Gastrocnemius medialis (tissue), 4 donors: ENCODE results near the gene MCM8. TPM values are rescaled to one million over a fixed set of nuclear protein-coding genes. Genes with fewer than 3 reads are reported as not detected.

Source experiments
- ATAC-seq, 2 donors: fragments of 150-250 bp; one replicate each; pipeline ENCODE4 v1.9.1; 2016
- DNase-seq, 2 donors: peaks; one replicate each; pipeline ENCODE4 v3.0.0-alpha.2; 2019
- H3K27ac ChIP-seq, 4 donors: fragments of 200-600 bp; sonication (generic); 1 replicate in 1 of 4; 2 replicates in 3 of 4; pipeline ENCODE4 v1.5.1; 2016 to 2018; ENCODE audit warnings: mild to moderate bottlenecking in 2 of 4, moderate library complexity in 1 of 4
- H3K27me3 ChIP-seq, 3 donors: fragments of 200-600 bp; sonication (generic) in 2 of 3; 1 replicate in 1 of 3; 2 replicates in 2 of 3; pipeline versions ENCODE4 v1.5.1 to v1.6.0; 2016 to 2019; ENCODE audit warnings: mild to moderate bottlenecking in 1 of 3, moderate library complexity in 1 of 3
- H3K36me3 ChIP-seq, 2 donors: fragments of 200-600 bp; sonication (generic) in 1 of 2; one replicate each; pipeline ENCODE4 v1.5.1; 2017 to 2018
- H3K4me1 ChIP-seq, 2 donors: fragments of 200-600 bp; sonication (generic) in 1 of 2; one replicate each; pipeline ENCODE4 v1.5.1; 2016 to 2017; ENCODE audit warnings: mild to moderate bottlenecking in 2 of 2
- H3K4me3 ChIP-seq, 4 donors: fragments of 200-600 bp; sonication (generic) in 3 of 4; 1 replicate in 1 of 4; 2 replicates in 3 of 4; pipeline ENCODE4 v1.5.1; 2016 to 2019; ENCODE audit warnings: mild to moderate bottlenecking in 2 of 4
- H3K9me3 ChIP-seq, 3 donors: fragments of 200-600 bp; sonication (generic) in 2 of 3; 1 replicate in 1 of 3; 2 replicates in 2 of 3; pipeline ENCODE4 v1.5.1; 2016 to 2019
- CTCF ChIP-seq, 5 experiments: fragments of 450-650 bp in 3 of 5; fragments of 200-600 bp in 2 of 5; sonication (generic) in 2 of 5; IDR thresholded peaks in 4 of 5; conservative IDR thresholded peaks in 1 of 5; 1 replicate in 4 of 5; 2 replicates in 1 of 5; pipeline ENCODE4 v1.5.1; 2016 to 2019; ENCODE audit warnings: antibody characterized with exemption in 5 of 5, mild to moderate bottlenecking in 3 of 5, moderate library complexity in 3 of 5
- POLR2A ChIP-seq, 2 donors: fragments of 450-650 bp; IDR thresholded peaks; one replicate each; pipeline ENCODE4 v1.6.1; 2017; ENCODE audit warnings: antibody characterized with exemption in 2 of 2, mild to moderate bottlenecking in 2 of 2, moderate library complexity in 2 of 2
- in situ Hi-C, 4 donors: fragments of 200-750 bp; cut with MboI; loops; one replicate each; pipeline versions ENCODE4 v1.15.0 to v1.8.0; 2017; ENCODE audit warnings: low sequenced_read_pairs in 4 of 4
- intact Hi-C: fragments of 100-400 bp; cut with DNase I; formaldehyde crosslinking; loops from one replicate; pipeline ENCODE4 v1.15.1; 2023; ENCODE audit warnings: low total_unique reads
- total RNA-seq, 4 donors: library from RNA; depleted of rRNA; stranded (reverse); fragments of >200 nt; gene quantifications; one replicate each; pipeline versions ENCODE4 v1.1.0 to v1.2.3, GENCODE V29; 2016

The MCM8 gene
- total RNA-seq, 4 donors from 2014 or later, result 2.4 to 5.9 (median 5.2) TPM

- Histone ChIP-seq H3K27me3 (no peaks in the 10 kb centered on the region), H3K27ac (no peak overlapping the region), H3K4me1 (no peaks in the 10 kb centered on the region), H3K4me3 (no peak overlapping the region), H3K36me3 (peaks cover 0 to 42% of the 10 kb centered on the region in 2 donors), H3K9me3 (no peaks in the 10 kb centered on the region)
- DNase-seq (no peak), ATAC-seq (no peak)
- intact Hi-C loops, result no loop called here
- in situ Hi-C loops, result loop anchor here in 2 of 4 donors (25.0 kb wide), 2 partner anchors 113 to 412 kb away; no protein-coding TSS in a partner anchor
- TF ChIP-seq CTCF (IDR thresholded peaks at IDR 0.05 in 4 of 5, conservative IDR thresholded peaks at IDR 0.05 in 1 of 5) (no peak), POLR2A (IDR thresholded peaks at IDR 0.05) (no peak)
These were observed 24.1 kb downstream of the MCM8 start for GRCh38 chr20:5974531-5974930.

GRCh38 chr20:5975778-5976177 lies 25.3 kb downstream of the MCM8 start:
- H3K36me3 ChIP-seq, result peaks cover 0 to 42% of the 10 kb centered on the region in 2 donors

GRCh38 chr20:5977223-5977622 lies 26.8 kb downstream of the MCM8 start:
- Histone ChIP-seq H3K4me1 (no peaks in the 10 kb centered on the region), H3K9me3 (no peaks in the 10 kb centered on the region), H3K27me3 (no peaks in the 10 kb centered on the region), H3K36me3 (peaks cover 0 to 42% of the 10 kb centered on the region in 2 donors), H3K4me3 (no peak overlapping the region), H3K27ac (no peak overlapping the region)
- TF ChIP-seq POLR2A (IDR thresholded peaks at IDR 0.05), result no peak
- no peak for TF ChIP-seq CTCF (IDR thresholded peaks at IDR 0.05 in 4 of 5, conservative IDR thresholded peaks at IDR 0.05 in 1 of 5)
- in situ Hi-C loops, result no loop called here
- ATAC-seq (no peak), DNase-seq (no peak)
- intact Hi-C loops, result no loop called here

More at GRCh38 chr20:5975778-5976177, 25.3 kb downstream of the MCM8 start:
- DNase-seq (no peak), ATAC-seq (no peak)
- Histone ChIP-seq H3K9me3 (no peaks in the 10 kb centered on the region), H3K4me3 (no peak overlapping the region), H3K27ac (no peak overlapping the region), H3K27me3 (no peaks in the 10 kb centered on the region), H3K4me1 (no peaks in the 10 kb centered on the region)
- intact Hi-C loops (no loop called here), in situ Hi-C loops (no loop called here)
- TF ChIP-seq POLR2A (IDR thresholded peaks at IDR 0.05), result no peak
- TF ChIP-seq CTCF (IDR thresholded peaks at IDR 0.05 in 4 of 5, conservative IDR thresholded peaks at IDR 0.05 in 1 of 5), result no peak

GRCh38 chr20:5977975-5978374 lies 27.5 kb downstream of the MCM8 start:
- no peak for DNase-seq
- in situ Hi-C loops, result no loop called here
- no peak overlapping the region for H3K27ac ChIP-seq
- no peaks in the 10 kb centered on the region for H3K4me1 ChIP-seq
- no peaks in the 10 kb centered on the region for H3K27me3 ChIP-seq
- intact Hi-C loops, result no loop called here
- H3K9me3 ChIP-seq, result no peaks in the 10 kb centered on the region
- TF ChIP-seq CTCF (IDR thresholded peaks at IDR 0.05 in 4 of 5, conservative IDR thresholded peaks at IDR 0.05 in 1 of 5), result no peak
- TF ChIP-seq POLR2A (IDR thresholded peaks at IDR 0.05), result no peak
- peaks cover 0 to 37% of the 10 kb centered on the region in 2 donors for H3K36me3 ChIP-seq
- H3K4me3 ChIP-seq, result no peak overlapping the region
- ATAC-seq, result no peak

GRCh38 chr20:5979801-5980200 lies 29.3 kb downstream of the MCM8 start:
- in situ Hi-C loops (no loop called here), intact Hi-C loops (no loop called here)
- Histone ChIP-seq H3K27me3 (no peaks in the 10 kb centered on the region), H3K4me1 (no peaks in the 10 kb centered on the region), H3K27ac (no peak overlapping the region), H3K36me3 (peaks cover 0 to 22% of the 10 kb centered on the region in 2 donors), H3K4me3 (no peak overlapping the region), H3K9me3 (no peaks in the 10 kb centered on the region)
- ATAC-seq (no peak), DNase-seq (no peak)
- TF ChIP-seq POLR2A (IDR thresholded peaks at IDR 0.05) (no peak), CTCF (IDR thresholded peaks at IDR 0.05 in 4 of 5, conservative IDR thresholded peaks at IDR 0.05 in 1 of 5) (no peak)
